Measurements from ENCODE around the gene CCDC201.

CCDC201 gene

GRCh38 chr7:45909561-45909960 lies 36.7 kb upstream of the CCDC201 start:
- Histone ChIP-seq H3K36me3 (ENCODE audit: insufficient read depth, low read length) (no peaks in the 10 kb centered on the region), H3K4me1 (ENCODE audit: insufficient read depth, low read length) (no peaks in the 10 kb centered on the region), H3K9ac (ENCODE audit: low read depth, low read length) (no peak overlapping the region), H3K9me3 (ENCODE audit: control insufficient read depth, insufficient read depth, low read length) (no peaks in the 10 kb centered on the region)

GRCh38 chr7:45902820-45903219 lies 29.9 kb upstream of the CCDC201 start:
- Histone ChIP-seq H3K4me1 (ENCODE audit: insufficient read depth, low read length) (no peaks in the 10 kb centered on the region), H3K9ac (ENCODE audit: low read depth, low read length) (no peak overlapping the region), H3K9me3 (ENCODE audit: control insufficient read depth, insufficient read depth, low read length) (no peaks in the 10 kb centered on the region), H3K36me3 (ENCODE audit: insufficient read depth, low read length) (no peaks in the 10 kb centered on the region)

- no peaks in the 10 kb centered on the region for H3K36me3 ChIP-seq (ENCODE audit: insufficient read depth, low read length)
- no peak overlapping the region for H3K9ac ChIP-seq (ENCODE audit: low read depth, low read length)
- no peaks in the 10 kb centered on the region for H3K4me1 ChIP-seq (ENCODE audit: insufficient read depth, low read length)
- no peaks in the 10 kb centered on the region for H3K9me3 ChIP-seq (ENCODE audit: control insufficient read depth, insufficient read depth, low read length)
These were observed 28.7 kb upstream of the CCDC201 start for GRCh38 chr7:45901566-45901965.

GRCh38 chr7:45898222-45898621 lies 25.3 kb upstream of the CCDC201 start:
- H3K9me3 ChIP-seq (ENCODE audit: control insufficient read depth, insufficient read depth, low read length), result no peaks in the 10 kb centered on the region
- H3K9ac ChIP-seq (ENCODE audit: low read depth, low read length), result no peak overlapping the region
- no peaks in the 10 kb centered on the region for H3K4me1 ChIP-seq (ENCODE audit: insufficient read depth, low read length)
- no peaks in the 10 kb centered on the region for H3K36me3 ChIP-seq (ENCODE audit: insufficient read depth, low read length)

GRCh38 chr7:45897042-45897690 lies 24.3 kb upstream of the CCDC201 start:
- Histone ChIP-seq H3K9me3 (ENCODE audit: control insufficient read depth, insufficient read depth, low read length) (no peaks in the 10 kb centered on the region), H3K4me1 (ENCODE audit: insufficient read depth, low read length) (no peaks in the 10 kb centered on the region), H3K36me3 (ENCODE audit: insufficient read depth, low read length) (no peaks in the 10 kb centered on the region), H3K9ac (ENCODE audit: low read depth, low read length) (no peak overlapping the region)

GRCh38 chr7:45894665-45895062 lies 21.8 kb upstream of the CCDC201 start:
- Histone ChIP-seq H3K9me3 (ENCODE audit: control insufficient read depth, insufficient read depth, low read length) (no peaks in the 10 kb centered on the region), H3K9ac (ENCODE audit: low read depth, low read length) (no peak overlapping the region), H3K4me1 (ENCODE audit: insufficient read depth, low read length) (no peaks in the 10 kb centered on the region), H3K36me3 (ENCODE audit: insufficient read depth, low read length) (no peaks in the 10 kb centered on the region; the same call in 1 of the 2 replicates)

- no peaks in the 10 kb centered on the region for H3K9me3 ChIP-seq (ENCODE audit: control insufficient read depth, insufficient read depth, low read length)
- H3K9ac ChIP-seq (ENCODE audit: low read depth, low read length), result no peak overlapping the region
- no peaks in the 10 kb centered on the region; the same call in 1 of the 2 replicates for H3K36me3 ChIP-seq (ENCODE audit: insufficient read depth, low read length)
- no peaks in the 10 kb centered on the region for H3K4me1 ChIP-seq (ENCODE audit: insufficient read depth, low read length)
These were observed 21.2 kb upstream of the CCDC201 start for GRCh38 chr7:45893996-45894664.

GRCh38 chr7:45893374-45893995 lies 20.6 kb upstream of the CCDC201 start:
- no peak overlapping the region for H3K9ac ChIP-seq (ENCODE audit: low read depth, low read length)
- H3K9me3 ChIP-seq (ENCODE audit: control insufficient read depth, insufficient read depth, low read length), result no peaks in the 10 kb centered on the region
- H3K4me1 ChIP-seq (ENCODE audit: insufficient read depth, low read length), result no peaks in the 10 kb centered on the region
- no peaks in the 10 kb centered on the region; the same call in 1 of the 2 replicates for H3K36me3 ChIP-seq (ENCODE audit: insufficient read depth, low read length)

- no peaks in the 10 kb centered on the region for H3K9me3 ChIP-seq (ENCODE audit: control insufficient read depth, insufficient read depth, low read length)
- H3K4me1 ChIP-seq (ENCODE audit: insufficient read depth, low read length), result no peaks in the 10 kb centered on the region
These were observed 19.6 kb upstream of the CCDC201 start for GRCh38 chr7:45892407-45893035.

GRCh38 chr7:45891462-45892402 lies 18.9 kb upstream of the CCDC201 start:
- Histone ChIP-seq H3K36me3 (ENCODE audit: insufficient read depth, low read length) (no peaks in the 10 kb centered on the region; the same call in 1 of the 2 replicates), H3K4me1 (ENCODE audit: insufficient read depth, low read length) (no peaks in the 10 kb centered on the region), H3K9me3 (ENCODE audit: control insufficient read depth, insufficient read depth, low read length) (no peaks in the 10 kb centered on the region), H3K9ac (ENCODE audit: low read depth, low read length) (no peak overlapping the region)

More at GRCh38 chr7:45892407-45893035, 19.6 kb upstream of the CCDC201 start:
- Histone ChIP-seq H3K36me3 (ENCODE audit: insufficient read depth, low read length) (no peaks in the 10 kb centered on the region; the same call in 1 of the 2 replicates), H3K9ac (ENCODE audit: low read depth, low read length) (no peak overlapping the region)

GRCh38 chr7:45890902-45891461 lies 18.1 kb upstream of the CCDC201 start:
- Histone ChIP-seq H3K9me3 (ENCODE audit: control insufficient read depth, insufficient read depth, low read length) (no peaks in the 10 kb centered on the region), H3K9ac (ENCODE audit: low read depth, low read length) (no peak overlapping the region), H3K36me3 (ENCODE audit: insufficient read depth, low read length) (no peaks in the 10 kb centered on the region; the same call in 1 of the 2 replicates), H3K4me1 (ENCODE audit: insufficient read depth, low read length) (no peaks in the 10 kb centered on the region)

GRCh38 chr7:45890125-45890901 lies 17.4 kb upstream of the CCDC201 start:
- Histone ChIP-seq H3K36me3 (ENCODE audit: insufficient read depth, low read length) (no peaks in the 10 kb centered on the region; the same call in 1 of the 2 replicates), H3K4me1 (ENCODE audit: insufficient read depth, low read length) (no peaks in the 10 kb centered on the region), H3K9me3 (ENCODE audit: control insufficient read depth, insufficient read depth, low read length) (no peaks in the 10 kb centered on the region), H3K9ac (ENCODE audit: low read depth, low read length) (no peak overlapping the region)

Data from ES-I3 (cell line).